ENCODE results near the gene GRK6. TPM values are rescaled to one million over a fixed set of nuclear protein-coding genes. Genes with fewer than 3 reads are reported as not detected.

GRK6 gene
- total RNA-seq, 2 donors from 2014 or later, result 28.6 to 32.4 TPM

DNA sequence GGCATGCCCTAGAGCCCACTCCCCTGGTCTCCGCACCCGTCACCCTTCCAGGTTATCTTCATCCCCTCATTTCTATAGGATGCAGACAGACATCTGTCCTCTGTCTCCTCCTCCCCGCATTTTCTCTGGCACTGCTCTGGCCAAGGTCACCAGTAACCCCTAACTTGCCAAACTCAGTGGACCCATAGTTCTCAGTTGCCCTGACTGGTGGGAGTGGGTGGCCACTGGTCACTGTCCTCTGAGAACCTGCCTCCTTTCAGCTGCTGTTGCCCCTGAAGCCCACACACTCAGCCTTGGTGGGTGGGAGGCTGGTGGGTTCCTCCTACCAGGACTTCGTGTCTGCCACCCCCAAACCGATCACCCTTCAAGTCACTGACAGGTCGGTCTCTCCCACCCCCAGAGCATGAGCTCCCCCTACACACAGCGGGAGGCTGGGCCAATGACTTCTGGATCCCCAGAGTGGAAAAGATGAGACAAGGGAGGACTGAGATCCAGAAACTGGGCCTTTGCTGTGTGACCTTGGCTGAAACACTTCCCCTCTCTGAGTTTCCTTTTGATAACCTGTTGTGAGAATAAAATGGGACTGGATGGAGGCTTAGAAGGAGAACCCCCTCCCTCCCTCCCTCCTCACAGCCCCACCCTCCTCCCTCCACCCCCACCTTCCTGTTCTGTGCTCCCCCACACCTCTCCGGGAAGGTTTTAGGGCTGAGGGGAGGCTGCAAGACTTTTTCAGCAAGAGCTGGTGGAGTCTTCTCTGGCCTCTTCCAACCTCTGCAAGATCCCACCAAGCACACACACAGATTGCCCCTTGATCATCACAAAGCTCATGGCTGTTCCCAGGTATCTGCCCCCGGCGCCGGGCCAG, 49.3 kb downstream of the GRK6 start:
- no peak for DNase-seq (ENCODE audit: low spot score)
- intact Hi-C loops (cut with DNase I), result no loop called here
- H3K36me3 ChIP-seq, result no peaks in the 10 kb centered on the region
- no peak overlapping the region for H3K4me3 ChIP-seq
- H3K4me1 ChIP-seq (replicated peaks), result peaks cover 24% of the 10 kb centered on the region
- no peaks in the 10 kb centered on the region for H3K27me3 ChIP-seq (replicated peaks; ENCODE audit: insufficient read depth)
- TF ChIP-seq POLR2AphosphoS5 (IDR thresholded peaks at IDR 0.05) (no peak), POLR2A (IDR thresholded peaks at IDR 0.05) (no peak)
- TF ChIP-seq, protein P1, sequence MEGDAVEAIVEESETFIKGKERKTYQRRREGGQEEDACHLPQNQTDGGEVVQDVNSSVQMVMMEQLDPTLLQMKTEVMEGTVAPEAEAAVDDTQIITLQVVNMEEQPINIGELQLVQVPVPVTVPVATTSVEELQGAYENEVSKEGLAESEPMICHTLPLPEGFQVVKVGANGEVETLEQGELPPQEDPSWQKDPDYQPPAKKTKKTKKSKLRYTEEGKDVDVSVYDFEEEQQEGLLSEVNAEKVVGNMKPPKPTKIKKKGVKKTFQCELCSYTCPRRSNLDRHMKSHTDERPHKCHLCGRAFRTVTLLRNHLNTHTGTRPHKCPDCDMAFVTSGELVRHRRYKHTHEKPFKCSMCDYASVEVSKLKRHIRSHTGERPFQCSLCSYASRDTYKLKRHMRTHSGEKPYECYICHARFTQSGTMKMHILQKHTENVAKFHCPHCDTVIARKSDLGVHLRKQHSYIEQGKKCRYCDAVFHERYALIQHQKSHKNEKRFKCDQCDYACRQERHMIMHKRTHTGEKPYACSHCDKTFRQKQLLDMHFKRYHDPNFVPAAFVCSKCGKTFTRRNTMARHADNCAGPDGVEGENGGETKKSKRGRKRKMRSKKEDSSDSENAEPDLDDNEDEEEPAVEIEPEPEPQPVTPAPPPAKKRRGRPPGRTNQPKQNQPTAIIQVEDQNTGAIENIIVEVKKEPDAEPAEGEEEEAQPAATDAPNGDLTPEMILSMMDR (IDR thresholded peaks at IDR 0.05), result no peak
- WGBS, result 67% methylated on average over 11 of the region's 11 CpGs
- H3K27ac ChIP-seq, result no peak overlapping the region
- no peaks in the 10 kb centered on the region for H3K9me3 ChIP-seq

DNA sequence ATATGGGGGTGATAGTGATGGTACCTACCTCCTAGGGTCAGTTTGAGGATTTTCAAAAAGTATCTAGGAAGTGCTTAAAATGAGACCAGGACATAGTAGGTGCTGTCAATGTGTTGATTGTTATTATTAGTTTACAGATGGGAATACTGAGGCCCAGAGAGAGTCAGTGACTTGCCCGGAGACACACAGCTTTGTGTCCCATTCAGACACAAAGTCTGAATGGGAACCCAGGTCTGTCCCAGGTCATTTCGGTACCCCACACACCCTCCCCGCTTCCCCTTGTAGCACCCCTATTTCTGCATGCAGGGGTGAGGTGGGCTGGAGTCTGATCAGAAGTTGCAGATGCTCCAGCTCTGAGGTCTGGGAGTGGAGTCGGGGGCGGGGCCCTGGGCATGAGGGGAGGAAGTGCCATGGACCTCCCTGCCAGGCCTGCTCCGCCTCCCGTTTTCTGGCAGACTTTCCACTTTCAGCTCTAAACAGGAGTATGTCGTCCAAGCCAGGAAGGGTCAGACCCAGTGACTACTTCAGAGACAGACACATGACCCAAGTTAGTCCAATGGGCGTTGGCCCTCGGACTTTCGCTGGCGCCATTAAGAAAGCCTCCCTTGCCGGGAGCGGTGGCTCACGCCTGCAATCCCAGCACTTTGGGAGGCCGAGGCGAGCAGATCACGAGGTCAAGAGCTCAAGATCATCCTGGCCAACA, 50.2 kb downstream of the GRK6 start:
- TF ChIP-seq, protein P1 (IDR thresholded peaks at IDR 0.05), result no peak
- peak; percentile 7 for TF ChIP-seq POLR2AphosphoS5 (IDR thresholded peaks at IDR 0.05)
- TF ChIP-seq POLR2A (IDR thresholded peaks at IDR 0.05), result no peak
- 75% methylated on average over 18 of the region's 18 CpGs for WGBS
- Histone ChIP-seq H3K27ac (no peak overlapping the region), H3K9me3 (no peaks in the 10 kb centered on the region), H3K4me1 (replicated peaks) (peaks cover 24% of the 10 kb centered on the region), H3K27me3 (replicated peaks; ENCODE audit: insufficient read depth) (no peaks in the 10 kb centered on the region), H3K36me3 (no peaks in the 10 kb centered on the region), H3K4me3 (no peak overlapping the region)
- no peak for DNase-seq (ENCODE audit: low spot score)
- intact Hi-C loops (cut with DNase I), result no loop called here

DNA sequence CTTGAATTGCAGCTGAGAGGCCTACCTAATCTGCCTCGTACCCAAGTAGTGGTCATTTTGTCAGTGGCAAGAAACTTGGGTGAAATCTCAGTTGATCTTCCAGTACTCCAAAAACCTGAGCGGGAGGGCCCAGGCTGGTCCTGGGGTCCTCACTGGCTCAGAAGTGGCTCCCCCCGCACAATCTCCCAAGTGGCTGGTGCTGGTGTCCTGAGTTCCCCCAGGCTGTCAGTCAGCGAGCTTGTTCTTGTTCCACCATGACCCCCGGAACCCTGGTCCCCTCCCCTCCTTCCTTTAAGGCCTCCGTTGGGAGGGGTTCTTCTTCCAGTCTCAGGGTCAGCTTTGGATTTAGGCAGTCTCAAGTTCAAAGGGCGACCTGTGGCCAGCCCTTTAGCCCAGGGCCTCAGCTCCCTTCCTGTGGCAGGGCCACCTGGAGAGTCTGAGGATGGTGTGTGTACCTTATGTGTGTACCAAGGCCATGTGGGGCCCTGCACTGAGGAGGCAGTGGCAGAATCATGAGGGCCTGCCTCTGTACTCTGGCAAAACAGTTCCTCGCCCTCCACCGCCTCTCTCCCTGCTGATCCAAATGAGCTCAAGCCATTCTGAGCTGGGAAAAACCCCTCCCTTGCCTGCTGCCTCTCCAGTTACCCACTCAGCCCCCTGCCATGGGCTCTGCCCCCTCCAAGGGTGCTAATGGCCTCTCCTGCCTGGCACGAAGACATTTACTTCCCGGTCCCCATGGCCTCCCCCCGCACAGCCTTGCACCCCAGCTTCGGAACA, 51.4 kb downstream of the GRK6 start:
- no peaks in the 10 kb centered on the region for H3K9me3 ChIP-seq
- TF ChIP-seq POLR2A (IDR thresholded peaks at IDR 0.05) (no peak), POLR2AphosphoS5 (IDR thresholded peaks at IDR 0.05) (no peak)
- TF ChIP-seq, protein P1 (IDR thresholded peaks at IDR 0.05), result no peak
- H3K36me3 ChIP-seq, result no peaks in the 10 kb centered on the region
- no peak overlapping the region for H3K4me3 ChIP-seq
- no peaks in the 10 kb centered on the region for H3K27me3 ChIP-seq (replicated peaks; ENCODE audit: insufficient read depth)
- WGBS, result 81% methylated on average over 13 of the region's 13 CpGs
- DNase-seq (ENCODE audit: low spot score), result no peak
- intact Hi-C loops (cut with DNase I), result no loop called here
- H3K4me1 ChIP-seq (replicated peaks), result peaks cover 13% of the 10 kb centered on the region
- peak overlapping the region in 1 of 2 donors; percentile 67 for H3K27ac ChIP-seq

DNA sequence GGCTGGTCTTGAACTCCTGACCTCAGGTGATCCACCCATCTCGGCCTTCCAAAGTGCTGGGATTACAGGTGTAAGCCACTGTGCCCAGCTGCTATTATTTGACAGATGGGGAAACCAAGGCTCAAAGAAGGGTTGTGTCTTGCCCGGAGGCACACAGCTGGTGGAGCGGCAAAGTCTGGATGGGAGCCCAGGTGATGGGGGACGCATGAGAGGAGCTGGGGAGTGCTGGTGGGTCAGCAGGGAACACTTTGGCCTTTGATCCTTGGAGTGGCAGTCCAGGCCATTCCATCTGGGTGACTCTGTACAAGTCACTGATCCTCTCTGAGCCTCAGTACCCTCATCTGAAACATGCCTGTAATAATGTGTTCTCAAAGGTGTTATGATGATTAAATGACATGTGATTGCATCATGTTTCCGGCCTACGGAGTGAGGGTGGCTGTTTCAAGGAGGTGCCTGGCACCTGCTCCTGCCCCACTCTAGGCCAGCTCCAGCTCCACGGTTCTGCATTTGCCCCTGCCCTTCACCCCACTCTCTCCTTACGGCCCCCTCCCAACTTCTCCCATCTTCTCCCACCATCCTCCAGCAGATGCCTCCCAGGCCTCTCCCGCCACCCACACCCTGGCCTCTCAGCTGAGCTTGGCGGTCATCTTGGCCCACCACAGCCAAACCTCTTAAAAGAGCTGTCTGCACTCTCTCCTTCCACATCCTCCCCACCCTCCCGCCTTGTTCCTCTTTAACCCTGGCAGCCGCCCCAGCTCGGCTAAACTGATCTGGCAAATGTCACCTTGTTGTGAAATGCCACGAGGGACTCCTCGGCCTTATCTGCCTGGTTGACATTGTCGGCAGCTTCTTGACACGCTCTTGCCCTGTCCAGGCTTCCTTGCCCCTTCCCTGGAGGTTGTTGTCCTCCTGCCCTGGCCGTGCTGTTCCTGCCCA, 52.5 kb downstream of the GRK6 start:
- DNase-seq (ENCODE audit: low spot score), result peak; percentile 82

More for the DNA sequence above, 52.5 kb downstream of the GRK6 start:
- TF ChIP-seq, protein P1 (IDR thresholded peaks at IDR 0.05), result no peak
- peak; percentile 58 for TF ChIP-seq POLR2AphosphoS5 (IDR thresholded peaks at IDR 0.05)
- TF ChIP-seq POLR2A (IDR thresholded peaks at IDR 0.05), result no peak
- no peaks in the 10 kb centered on the region for H3K27me3 ChIP-seq (replicated peaks; ENCODE audit: insufficient read depth)
- H3K4me3 ChIP-seq, result no peak overlapping the region
- peak overlapping the region; percentile 55 to 67 for H3K27ac ChIP-seq
- 18% methylated on average over 18 of the region's 18 CpGs for WGBS
- no peaks in the 10 kb centered on the region for H3K9me3 ChIP-seq
- intact Hi-C loops (cut with DNase I), result no loop called here
- no peaks in the 10 kb centered on the region for H3K36me3 ChIP-seq
- peaks cover 13% of the 10 kb centered on the region for H3K4me1 ChIP-seq (replicated peaks)

All from prostate gland (tissue), 2 donors.